ENCODE measurements around the gene ARHGEF28.

ARHGEF28 gene

GRCh38 chr5:73954381-73954780 is 328.4 kb downstream of the ARHGEF28 start:
- POLR2A ChIA-PET, result no interaction called here
- no peak for TF ChIP-seq CTCF (IDR thresholded peaks at IDR 0.05; ENCODE audit: control extremely low read depth, extremely low read depth, low read depth, missing control alignments)
- no peak for DNase-seq (ENCODE audit: extremely low spot score)
- CTCF ChIA-PET, result interaction anchor here (1.0 kb wide), 1 partner anchor 11 kb away, joined by 3 read pairs; no protein-coding TSS in a partner anchor

GRCh38 chr5:73955271-73955846 is 329.4 kb downstream of the ARHGEF28 start:
- DNase-seq (ENCODE audit: extremely low spot score), result no peak
- POLR2A ChIA-PET, result no interaction called here
- CTCF ChIA-PET, result interaction anchor here (1.6 kb wide), 1 partner anchor 15 kb away, joined by 3 read pairs; no protein-coding TSS in a partner anchor
- no peak for TF ChIP-seq CTCF (IDR thresholded peaks at IDR 0.05; ENCODE audit: control extremely low read depth, extremely low read depth, low read depth, missing control alignments)

GRCh38 chr5:73957397-73958001 is 331.5 kb downstream of the ARHGEF28 start:
- TF ChIP-seq CTCF (IDR thresholded peaks at IDR 0.05; ENCODE audit: control extremely low read depth, extremely low read depth, low read depth, missing control alignments), result no peak
- ChIA-PET CTCF (interaction anchor here (1.5 kb wide), 1 partner anchor 16 kb away, joined by 3 read pairs; no protein-coding TSS in a partner anchor), POLR2A (no interaction called here)
- no peak for DNase-seq (ENCODE audit: extremely low spot score)

- CTCF ChIA-PET, result no interaction called here
- no peak for DNase-seq (ENCODE audit: extremely low spot score)
- no peak for TF ChIP-seq CTCF (IDR thresholded peaks at IDR 0.05; ENCODE audit: control extremely low read depth, extremely low read depth, low read depth, missing control alignments)
- POLR2A ChIA-PET, result no interaction called here
Observed at GRCh38 chr5:73958037-73958436, 332.0 kb downstream of the ARHGEF28 start.

GRCh38 chr5:73960023-73960422 is 334.0 kb downstream of the ARHGEF28 start:
- peak; percentile 39 for DNase-seq (ENCODE audit: extremely low spot score)
- ChIA-PET POLR2A (no interaction called here), CTCF (no interaction called here)
- no peak for TF ChIP-seq CTCF (IDR thresholded peaks at IDR 0.05; ENCODE audit: control extremely low read depth, extremely low read depth, low read depth, missing control alignments)

GRCh38 chr5:73960426-73960825 is 334.4 kb downstream of the ARHGEF28 start:
- POLR2A ChIA-PET, result no interaction called here
- DNase-seq (ENCODE audit: extremely low spot score), result no peak
- no peak for TF ChIP-seq CTCF (IDR thresholded peaks at IDR 0.05; ENCODE audit: control extremely low read depth, extremely low read depth, low read depth, missing control alignments)
- CTCF ChIA-PET, result no interaction called here
